ENCODE data around the gene ABCB8.
A peak's percentile ranks its signal among the peaks of the same experiment; 100 is the strongest.

Gene ABCB8

GRCh38 chr7:151076863-151077704 lies 48.8 kb downstream of the ABCB8 start:
- DNase-seq = no peak

- DNase-seq = no peak
Measured at GRCh38 chr7:151077705-151078232, 49.5 kb downstream of the ABCB8 start.

- no peak for DNase-seq
Measured at GRCh38 chr7:151078233-151079040, 50.2 kb downstream of the ABCB8 start.

- no peak for DNase-seq
Measured at GRCh38 chr7:151079199-151079910, 51.1 kb downstream of the ABCB8 start.

GRCh38 chr7:151080067-151080521 lies 51.8 kb downstream of the ABCB8 start:
- no peak for DNase-seq

- peak; percentile 89 for DNase-seq
Measured at GRCh38 chr7:151080522-151081169, 52.4 kb downstream of the ABCB8 start, which contains the start of gene FASTK. Gene FASTK (minus strand): TSS chr7:151080809. CDS start chr7:151080766, 43 bp downstream.

- DNase-seq = no peak
Measured at GRCh38 chr7:151081170-151082101, 53.2 kb downstream of the ABCB8 start.

- no peak for DNase-seq
Measured at GRCh38 chr7:151082141-151083070, 54.2 kb downstream of the ABCB8 start.

- peak; percentile 88 for DNase-seq
Measured at GRCh38 chr7:151083071-151083823, 55.0 kb downstream of the ABCB8 start, which contains the start of gene TMUB1. Gene TMUB1 (minus strand): TSS chr7:151083493. CDS start chr7:151082563, 930 bp downstream.

- no peak for DNase-seq
Measured at GRCh38 chr7:151083824-151084160, 55.5 kb downstream of the ABCB8 start.

GRCh38 chr7:151085329-151085690 lies 57.1 kb downstream of the ABCB8 start:
- DNase-seq = no peak

GRCh38 chr7:151085691-151086620 lies 57.7 kb downstream of the ABCB8 start, which contains the start of gene AGAP3:
Gene AGAP3 (plus strand): TSS chr7:151086475. CDS start chr7:151086742, 267 bp downstream.
- peak; percentile 60 for DNase-seq

GRCh38 chr7:151086802-151087244 lies 58.6 kb downstream of the ABCB8 start:
- no peak for DNase-seq

- peak; percentile 43 for DNase-seq
Measured at GRCh38 chr7:151087245-151088018, 59.2 kb downstream of the ABCB8 start.

- no peak for DNase-seq
Measured at GRCh38 chr7:151088019-151088855, 60.0 kb downstream of the ABCB8 start.
